HCT116 (cell line): ENCODE results near the gene LRRC1.

Source experiments
- CTCF ChIP-seq, 3 experiments: fragments of 200-600 bp in 1 of 3; sonication (generic) in 1 of 3; IDR thresholded peaks in 2 of 3; conservative IDR thresholded peaks in 1 of 3; 2 replicates each; pipeline ENCODE4 v1.5.1; 2012 to 2017; ENCODE audit warnings: low read depth in 2 of 3, low read length in 2 of 3, antibody characterized with exemption in 1 of 3, borderline replicate concordance in 1 of 3, control low read depth in 1 of 3, mild to moderate bottlenecking in 1 of 3, mixed read lengths in 1 of 3, mixed run types in 1 of 3, moderate library complexity in 1 of 3; ENCODE audit not compliant: insufficient read depth in 1 of 3
- EZH2 ChIP-seq: fragments of 200-600 bp; sonication (generic); IDR thresholded peaks from 2 replicates; pipeline ENCODE4 v1.6.1; 2017; ENCODE audit warnings: antibody characterized with exemption, mixed run types
- REST ChIP-seq: IDR thresholded peaks from 2 replicates; pipeline ENCODE4 v1.6.1; 2012; ENCODE audit warnings: low read depth
- TCF7L2 ChIP-seq: IDR thresholded peaks from 2 replicates; pipeline ENCODE4 v1.7.0; 2011; ENCODE audit warnings: borderline replicate concordance, inconsistent platforms; ENCODE audit not compliant: insufficient read depth, insufficient read length; ENCODE audit errors: extremely low read depth
- ZBTB33 ChIP-seq: IDR thresholded peaks from 2 replicates; pipeline ENCODE4 v1.6.1; 2011; ENCODE audit warnings: mild to moderate bottlenecking, low read length, moderate library complexity; ENCODE audit not compliant: insufficient replicate concordance; ENCODE audit errors: extremely low read depth
- ZFX ChIP-seq: fragments of 450-650 bp; IDR thresholded peaks from 2 replicates; pipeline ENCODE4 v1.6.1; 2017
- ZNF274 ChIP-seq: fragments of 200-500 bp; sonication (Bioruptor generic); IDR thresholded peaks from 2 replicates; pipeline ENCODE4 v1.6.1; 2014; ENCODE audit warnings: mild to moderate bottlenecking, low read depth, low read length, inconsistent platforms

GRCh38 chr6:53956068-53956711 is 161.4 kb downstream of the LRRC1 start:
- TF ChIP-seq EZH2 (no peak), CTCF (IDR thresholded peaks at IDR 0.05 in 2 of 3, conservative IDR thresholded peaks at IDR 0.05 in 1 of 3; ENCODE audit: borderline replicate concordance in 1 of 3, insufficient read depth in 1 of 3, low read depth in 2 of 3, low read length in 2 of 3) (peak; percentile 78 to 85 (median 82)), ZBTB33 (no peak), ZFX (no peak), TCF7L2 (no peak), REST (no peak), ZNF274 (no peak)
